Measurements from ENCODE around the gene WWOX.

GRCh38 chr16:78443542-78444364, 344.3 kb downstream of the WWOX start:
- TF ChIP-seq POLR2AphosphoS5 (IDR thresholded peaks at IDR 0.05; ENCODE audit: insufficient read depth, low read depth, low read length) (no peak), EZH2 (IDR thresholded peaks at IDR 0.05; ENCODE audit: borderline replicate concordance, low read depth, low read length, severe bottlenecking) (no peak), CTCF (IDR thresholded peaks at IDR 0.05; ENCODE audit: extremely low read depth in 1 of 2, insufficient read depth in 1 of 2, low read depth in 1 of 2, low read length in 2 of 2) (no peak)
